Cerebellar cortex (tissue), 1 donor: ENCODE measurements around the gene SEZ6.

ENCODE experiments used
- DNase-seq: peaks from one replicate; pipeline ENCODE4 v3.0.0-alpha.2; 2015; ENCODE audit warnings: low spot score

Gene SEZ6

DNA sequence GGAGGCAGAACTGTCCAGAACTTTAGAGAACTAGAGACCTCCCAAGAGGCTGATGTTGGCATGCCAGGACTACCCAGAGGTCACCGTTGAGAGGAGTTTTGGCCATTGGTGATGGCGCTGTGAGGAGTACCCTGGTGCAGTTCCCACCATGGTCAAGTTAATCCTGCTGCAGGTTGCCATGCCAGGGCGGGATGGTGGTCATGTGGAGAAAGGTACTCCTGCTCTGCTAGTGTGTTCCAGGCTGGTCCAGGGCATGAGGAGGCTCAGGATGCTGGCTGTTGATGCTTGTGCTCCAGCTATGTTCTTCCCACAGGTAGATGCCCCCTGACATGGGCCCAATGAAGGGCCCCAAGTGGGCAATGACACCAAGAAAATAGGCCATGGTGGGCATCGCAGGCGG, 50.4 kb downstream of the SEZ6 start:
- no peak for DNase-seq

DNA sequence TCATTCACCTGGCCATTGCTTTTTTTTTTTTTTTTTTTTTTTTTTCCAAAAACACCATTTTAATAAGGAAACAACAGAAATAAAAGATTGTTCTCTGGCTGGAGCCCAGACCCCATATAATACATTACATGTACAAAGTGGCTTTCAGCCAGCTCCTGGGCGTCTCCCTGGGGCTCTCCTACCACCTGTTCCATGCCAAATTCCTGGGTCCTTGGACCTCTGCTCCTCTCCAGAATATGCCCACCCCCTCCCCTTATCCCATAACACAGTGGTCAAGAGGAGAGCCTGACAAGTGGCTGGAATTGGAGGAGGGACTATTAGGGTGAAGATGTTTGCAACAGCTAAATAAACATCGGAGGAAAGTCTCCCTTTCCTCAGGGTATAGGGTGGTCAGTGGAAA, 50.9 kb downstream of the SEZ6 start:
- no peak for DNase-seq

DNA sequence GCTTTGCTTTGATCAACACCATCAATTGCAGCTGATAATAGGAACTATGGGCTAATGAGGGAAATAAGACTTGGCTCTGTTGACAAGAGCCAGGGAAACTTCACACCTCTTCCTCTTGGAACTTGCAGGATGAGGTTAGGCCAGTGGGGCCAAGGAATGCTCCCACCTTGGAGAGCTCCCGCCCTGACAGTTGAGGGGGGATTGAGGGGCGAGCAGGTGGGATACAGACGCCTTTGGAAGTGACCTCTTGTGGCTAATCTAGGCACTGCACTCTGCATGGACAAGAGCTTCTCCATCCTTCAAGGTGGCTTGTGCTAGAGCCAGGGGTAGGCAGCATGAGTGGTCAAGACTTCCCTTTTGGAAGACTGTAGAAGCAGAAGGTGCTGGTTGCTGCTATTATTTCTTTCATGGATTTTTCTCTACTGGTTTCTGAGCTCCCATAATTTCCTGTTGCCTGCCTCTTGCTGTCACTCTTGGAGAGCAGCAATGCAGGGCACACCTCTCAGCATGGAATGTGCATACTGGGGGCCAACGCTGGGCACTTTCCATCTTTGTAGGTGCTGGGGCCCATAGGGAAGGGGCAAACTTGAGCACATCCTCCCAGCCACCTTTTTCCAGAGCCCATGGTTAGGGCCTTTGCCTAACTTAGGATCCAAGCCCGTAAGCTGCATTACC, 52.3 kb downstream of the SEZ6 start:
- peak; percentile 63 for DNase-seq

DNA sequence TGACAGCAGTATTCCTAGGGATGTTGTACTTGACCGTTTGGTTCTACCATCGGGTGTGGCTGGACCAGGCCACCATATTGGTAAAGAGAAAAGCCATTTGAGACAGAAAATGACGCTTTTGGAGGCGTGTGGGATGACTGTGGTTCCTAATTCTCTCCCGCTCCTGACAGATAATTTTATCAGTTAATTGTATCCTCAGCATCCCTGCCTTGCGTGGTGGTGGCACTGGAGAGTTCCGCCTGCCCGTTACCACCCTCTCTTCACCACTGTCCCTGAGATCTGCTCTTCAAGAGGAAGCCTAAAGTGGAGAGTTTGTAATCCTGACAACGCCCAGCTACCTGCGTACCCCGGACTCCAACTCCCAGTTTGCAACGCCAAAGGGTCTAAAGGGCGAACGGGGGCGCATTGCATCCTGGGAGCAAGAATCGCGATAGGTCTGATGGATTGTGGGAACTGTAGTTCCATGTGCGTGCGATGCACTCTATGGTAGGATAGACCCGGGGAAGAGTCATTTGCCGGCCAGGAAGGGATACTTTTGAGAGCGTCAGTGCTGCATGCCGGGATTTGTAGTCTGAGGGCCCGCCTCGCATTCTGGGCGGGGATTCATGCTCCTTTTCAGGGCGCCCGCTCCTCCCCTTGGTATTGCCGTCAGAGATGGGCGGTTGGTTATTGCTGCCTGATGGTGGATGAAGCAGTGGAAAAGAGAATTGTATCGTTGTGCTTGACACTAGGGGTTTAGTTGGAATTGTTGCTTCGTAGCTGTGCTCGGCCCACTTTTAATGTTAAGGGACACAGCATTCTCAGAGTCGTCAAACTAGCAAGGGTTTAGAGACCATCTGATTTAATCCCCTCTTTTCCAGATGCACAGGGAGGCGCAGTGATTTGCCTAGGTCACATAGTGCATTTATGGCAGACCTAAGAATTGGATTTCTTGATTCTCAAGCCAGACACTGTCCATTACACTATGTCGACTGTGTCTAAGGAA, 53.5 kb downstream of the SEZ6 start:
- DNase-seq = peak; percentile 100

DNA sequence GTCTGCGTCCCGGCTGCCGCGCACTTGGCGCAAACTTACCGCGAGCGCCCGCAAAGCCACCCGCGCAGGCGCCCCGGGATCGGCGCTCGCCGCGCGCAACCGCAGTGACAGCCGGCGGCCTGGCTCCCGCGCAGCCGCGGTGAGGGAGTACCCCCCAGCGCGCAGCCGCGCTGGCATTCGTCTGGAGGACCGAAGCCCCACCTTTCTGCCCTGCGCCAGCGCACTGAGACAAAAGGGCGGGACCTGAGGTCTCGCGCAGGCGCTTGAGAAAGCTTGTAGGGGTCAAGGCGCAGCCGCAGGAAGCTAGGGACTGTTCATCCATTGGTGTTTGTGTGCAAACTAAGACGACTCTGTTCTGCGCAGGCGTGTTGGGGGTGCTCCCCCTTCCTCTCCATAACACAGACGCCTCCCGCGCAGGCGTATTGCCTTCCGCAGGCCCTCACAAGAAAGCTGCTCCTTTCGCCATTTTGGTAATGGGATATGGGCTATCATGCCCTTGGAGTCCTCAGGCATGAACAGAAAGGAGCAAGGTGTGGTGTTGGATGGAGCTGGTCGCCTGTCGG, 54.3 kb downstream of the SEZ6 start, which contains the start of gene PHF12:
Gene PHF12 (minus strand): TSS at position 91 of the 563 bp plus-strand sequence. CDS start 558 bp downstream, outside the sequence.
- DNase-seq = peak; percentile 100

DNA sequence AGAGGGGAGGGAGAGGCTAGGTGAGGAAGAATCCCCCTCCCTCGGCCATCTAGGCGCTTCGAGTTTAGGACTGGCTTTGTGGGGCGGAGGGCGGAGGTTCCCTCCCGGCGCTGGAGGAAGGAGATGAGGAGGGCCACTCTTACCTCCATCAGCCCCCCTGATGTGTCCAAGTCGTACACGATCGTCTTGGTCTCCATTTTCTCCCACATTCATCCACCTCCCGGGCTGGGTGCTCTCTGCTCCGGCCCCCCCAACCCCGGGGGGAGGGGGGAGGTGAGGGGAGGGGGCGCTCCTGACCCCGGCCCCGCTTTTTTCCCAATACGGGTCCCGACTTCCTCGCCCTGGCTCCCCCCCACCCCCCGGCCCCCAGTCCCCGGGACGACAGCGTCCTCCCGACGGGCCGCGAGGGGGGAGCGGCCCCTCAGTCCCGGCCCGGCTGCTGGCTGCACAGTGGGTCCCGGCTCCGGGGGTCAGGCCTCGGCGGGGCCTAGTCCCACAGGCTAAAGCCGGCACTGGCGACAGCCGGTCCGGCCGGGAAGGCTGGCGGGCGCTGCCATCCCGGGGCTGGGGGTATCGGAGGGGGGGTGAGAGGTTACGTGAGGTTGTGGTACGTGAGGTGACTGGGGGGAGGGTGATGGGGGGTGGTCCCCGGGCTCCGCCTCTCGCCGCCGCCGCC, 54.9 kb downstream of the SEZ6 start:
- no peak for DNase-seq

DNA sequence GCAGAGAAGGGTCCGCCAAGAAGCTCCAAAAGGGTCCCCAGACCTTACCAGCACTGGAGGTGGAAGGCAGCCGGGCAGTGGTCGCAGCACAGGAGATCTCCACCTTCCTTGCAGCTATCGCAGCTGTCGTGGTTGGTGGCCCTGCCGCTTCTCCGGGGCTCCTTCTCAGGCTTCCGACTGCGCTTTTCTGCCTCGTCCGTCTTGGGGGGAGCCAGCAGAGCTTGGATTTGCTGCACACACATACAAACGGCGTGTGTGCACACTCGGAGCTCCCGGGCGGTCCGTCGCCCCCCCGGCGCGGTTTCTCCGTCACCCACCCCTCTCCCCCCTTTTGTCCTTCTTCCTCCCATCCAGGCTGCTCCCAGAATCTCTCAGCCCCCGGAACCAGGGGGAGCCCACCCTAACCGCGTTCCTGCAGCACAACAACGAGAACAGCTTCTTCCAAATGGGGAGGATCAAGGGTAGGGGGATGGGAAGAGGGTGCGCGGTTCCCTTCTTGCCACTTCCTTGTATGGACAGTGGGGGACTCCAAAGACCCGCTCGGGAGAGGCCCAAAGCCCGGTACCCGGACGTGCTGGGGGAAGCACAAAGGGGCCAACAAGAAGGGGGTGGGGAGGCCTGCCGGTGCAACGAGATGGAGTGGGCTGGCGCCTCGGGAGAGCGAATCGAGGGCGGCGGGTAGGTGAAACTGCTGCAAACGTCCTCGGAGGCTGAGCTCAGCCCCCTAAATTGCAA, 55.6 kb downstream of the SEZ6 start:
- DNase-seq = peak; percentile 42

DNA sequence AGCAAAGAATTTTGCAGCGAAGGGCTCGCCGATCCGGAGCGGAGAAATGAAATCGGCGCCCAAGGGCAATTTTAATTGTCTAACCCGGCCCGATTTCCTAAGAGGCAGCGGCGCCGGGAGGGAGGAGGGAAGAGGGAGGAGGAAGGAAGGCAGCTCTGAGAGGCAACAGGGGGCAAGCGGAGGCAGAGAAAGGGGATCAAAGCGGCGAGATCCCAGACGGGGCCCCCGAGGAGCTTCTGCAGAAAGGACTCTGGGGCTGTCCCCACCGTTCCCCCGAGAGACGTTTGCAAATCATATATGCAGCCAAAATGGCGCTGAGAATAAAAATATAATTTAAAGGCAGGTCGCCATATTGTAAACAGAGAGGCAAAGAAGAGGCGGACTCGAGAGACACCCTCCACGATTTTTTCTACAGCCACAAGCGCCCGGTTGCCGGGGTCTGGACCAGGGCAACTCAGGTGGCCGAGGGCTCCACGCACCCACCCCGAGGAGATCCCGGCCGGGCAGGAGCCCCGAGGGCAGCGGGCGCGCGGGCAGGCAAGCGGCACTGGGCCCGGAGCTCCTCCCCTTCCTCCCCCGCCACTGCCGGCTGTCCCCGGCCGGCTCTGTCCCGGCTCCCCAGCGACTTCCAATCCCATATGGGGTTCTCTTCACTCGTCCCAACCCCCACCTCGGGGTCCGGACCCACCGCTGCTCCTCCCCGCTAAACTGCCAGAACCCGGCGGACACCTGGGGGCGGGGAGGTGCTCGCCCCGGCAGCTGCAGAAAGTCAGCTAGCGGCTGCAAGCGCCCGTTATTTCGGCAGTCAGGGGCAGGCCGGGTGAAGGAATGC, 56.4 kb downstream of the SEZ6 start:
- DNase-seq = peak; percentile 59

DNA sequence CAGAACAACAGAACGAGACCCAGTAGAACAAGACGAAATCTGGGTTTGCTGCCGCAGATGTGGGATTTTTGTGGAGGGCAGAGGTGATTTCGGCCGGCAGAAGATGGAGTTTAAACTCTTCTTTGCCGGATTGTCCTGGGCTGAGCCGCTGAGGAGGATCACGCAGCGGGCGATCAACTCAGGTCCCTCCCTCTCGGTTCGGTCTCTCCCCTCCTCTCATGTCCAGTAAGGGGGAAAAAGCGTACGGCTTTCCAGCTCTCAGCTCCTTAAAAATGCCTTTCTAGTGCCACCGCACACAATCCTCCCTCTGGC, 57.0 kb downstream of the SEZ6 start:
- no peak for DNase-seq

DNA sequence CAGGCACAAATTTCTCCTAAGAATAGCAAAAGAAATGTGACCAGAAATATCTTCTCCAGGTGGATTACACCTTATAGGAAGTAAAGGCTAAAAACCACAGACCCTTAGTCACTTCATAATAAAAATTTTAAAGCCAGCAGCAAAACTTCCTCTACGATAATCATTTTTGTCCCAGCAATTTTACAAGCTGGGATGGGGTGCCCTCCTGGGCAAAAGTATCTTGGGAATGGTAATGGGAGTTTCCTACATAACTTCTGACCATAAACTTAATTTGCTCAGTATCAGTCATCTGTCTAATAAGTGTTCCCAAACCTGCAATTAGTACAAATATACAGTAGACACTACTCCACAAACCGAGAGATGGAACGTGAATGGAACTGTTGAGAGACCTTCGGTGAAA, 57.5 kb downstream of the SEZ6 start:
- no peak for DNase-seq

DNA sequence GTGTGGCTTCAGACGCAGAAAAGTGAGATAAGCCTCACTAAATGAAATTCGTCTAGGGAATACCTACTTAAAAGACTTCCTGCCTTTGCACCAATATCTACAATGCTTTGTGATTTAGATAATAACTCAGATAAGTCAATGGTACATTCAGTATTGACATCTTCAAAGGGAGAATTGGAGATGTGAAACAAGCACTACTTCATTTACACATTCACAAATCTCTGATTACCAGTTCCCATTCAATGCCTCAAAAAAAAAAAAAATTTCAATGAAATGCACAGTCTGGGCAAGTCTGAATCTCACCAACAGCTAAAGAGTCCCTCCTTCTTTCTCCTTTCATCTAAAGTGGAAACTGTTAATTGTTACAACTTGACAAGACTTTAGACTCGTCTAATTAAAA, 58.2 kb downstream of the SEZ6 start:
- no peak for DNase-seq

DNA sequence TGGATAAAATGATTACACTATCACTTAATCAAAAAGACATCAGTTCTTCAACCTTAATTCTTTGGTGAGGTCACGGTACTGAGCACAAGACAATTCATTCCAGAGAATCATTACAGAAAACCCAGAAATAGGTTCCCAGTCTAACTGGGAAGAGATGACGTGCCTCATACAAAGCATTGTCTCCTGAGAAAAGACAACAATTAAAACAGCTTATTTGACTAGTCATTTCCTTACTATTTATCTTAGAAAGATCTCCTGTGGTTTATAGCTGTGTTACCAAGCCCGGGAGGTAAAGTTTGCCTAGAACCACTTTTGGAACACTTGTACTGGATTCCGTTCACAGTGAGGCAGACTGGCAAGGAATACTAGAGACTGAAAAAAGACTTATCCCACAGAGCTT, 59.6 kb downstream of the SEZ6 start:
- no peak for DNase-seq

DNA sequence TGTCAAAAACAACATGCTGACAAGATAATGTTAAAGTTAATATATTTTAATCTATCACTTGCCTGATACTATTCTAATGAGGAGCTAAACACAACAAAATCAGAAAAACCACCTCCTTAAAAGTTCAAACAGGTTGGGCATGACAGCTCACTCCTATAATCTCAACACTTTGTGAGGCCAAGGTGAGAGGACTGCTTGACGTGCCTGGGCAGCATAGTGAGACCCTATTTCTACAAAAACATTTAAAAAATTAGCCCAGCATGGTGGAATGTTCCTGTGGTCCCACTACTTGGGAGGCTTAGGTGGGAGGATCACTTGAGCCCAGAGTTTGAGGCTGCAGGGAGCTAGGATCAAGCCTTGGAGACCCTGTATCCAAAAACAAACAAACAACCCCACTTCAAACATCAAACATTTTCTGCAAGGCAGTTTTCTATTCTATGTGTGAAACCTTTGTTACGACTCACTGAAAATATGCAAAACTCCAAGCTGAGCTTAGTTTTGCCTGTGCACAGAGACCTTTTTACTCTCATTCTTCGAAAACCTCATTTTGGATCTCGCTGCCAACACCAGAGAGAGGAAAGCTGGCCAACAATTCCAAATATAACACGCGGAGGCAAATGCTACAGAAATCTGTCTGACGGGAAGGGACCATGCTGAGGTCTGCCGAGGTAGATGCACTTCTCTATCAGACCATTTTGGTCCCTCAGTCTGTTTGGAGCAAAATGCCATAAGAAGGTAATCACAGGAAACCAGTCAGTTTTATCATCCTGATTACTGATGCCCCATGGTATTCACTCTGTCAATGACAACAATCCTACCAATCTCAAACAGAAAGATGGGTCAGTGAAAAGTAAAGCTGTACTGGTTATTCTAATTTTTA, 60.7 kb downstream of the SEZ6 start:
- peak; percentile 71 for DNase-seq

DNA sequence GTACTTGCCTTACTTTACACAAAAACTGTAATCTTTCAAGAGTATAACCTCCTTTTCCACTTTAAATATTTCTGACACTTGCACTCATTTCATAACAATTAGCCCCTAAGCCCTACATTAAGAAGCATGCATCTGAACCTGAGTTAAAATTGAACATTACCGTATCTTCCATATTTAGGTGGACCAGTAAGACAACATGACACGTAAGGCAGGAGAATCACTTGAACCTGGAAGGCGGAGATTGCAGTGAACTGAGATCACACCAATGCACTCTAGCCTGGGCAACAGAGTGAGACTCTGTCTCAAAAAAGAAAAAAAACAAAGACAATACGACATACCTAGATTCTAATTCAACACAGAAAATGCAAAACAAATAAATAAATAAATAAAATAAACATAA, 61.5 kb downstream of the SEZ6 start:
- DNase-seq = no peak

DNA sequence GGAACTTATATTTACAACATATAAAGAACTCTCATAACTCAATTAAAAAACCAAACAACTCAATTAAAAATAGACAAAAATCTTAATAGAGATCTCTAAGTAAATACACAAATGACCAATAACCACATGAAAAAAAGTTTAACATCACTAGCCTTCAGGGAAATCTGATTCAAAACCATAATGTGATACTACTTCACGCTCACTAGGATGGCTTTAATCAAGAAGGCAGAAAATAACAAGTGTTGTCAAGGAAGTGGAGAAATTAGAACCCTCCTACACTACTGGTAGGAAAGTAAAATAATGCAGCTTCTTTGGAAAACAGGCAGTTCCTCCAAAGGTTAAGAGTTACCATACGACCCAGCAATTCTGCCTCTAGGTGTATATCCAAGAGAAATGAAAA, 62.9 kb downstream of the SEZ6 start:
- DNase-seq = no peak

DNA sequence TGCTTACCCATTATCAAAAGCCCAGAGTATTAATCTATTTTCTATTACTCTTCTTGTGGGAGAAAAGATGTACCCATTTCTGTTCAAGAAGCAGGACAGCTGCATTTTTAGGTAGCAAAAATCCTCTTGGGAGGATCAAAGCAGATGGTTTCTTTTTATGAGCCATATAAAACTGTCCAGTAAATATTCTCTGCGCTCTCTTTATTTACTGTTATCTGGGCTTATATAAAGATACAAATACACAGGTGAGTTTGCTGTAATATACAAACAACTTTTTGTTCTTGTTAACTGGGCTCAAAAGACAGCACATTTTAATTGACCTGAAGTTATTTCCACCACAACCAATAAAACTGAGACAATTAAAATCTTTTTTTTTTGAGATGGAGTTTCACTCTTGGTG, 64.6 kb downstream of the SEZ6 start:
- no peak for DNase-seq

DNA sequence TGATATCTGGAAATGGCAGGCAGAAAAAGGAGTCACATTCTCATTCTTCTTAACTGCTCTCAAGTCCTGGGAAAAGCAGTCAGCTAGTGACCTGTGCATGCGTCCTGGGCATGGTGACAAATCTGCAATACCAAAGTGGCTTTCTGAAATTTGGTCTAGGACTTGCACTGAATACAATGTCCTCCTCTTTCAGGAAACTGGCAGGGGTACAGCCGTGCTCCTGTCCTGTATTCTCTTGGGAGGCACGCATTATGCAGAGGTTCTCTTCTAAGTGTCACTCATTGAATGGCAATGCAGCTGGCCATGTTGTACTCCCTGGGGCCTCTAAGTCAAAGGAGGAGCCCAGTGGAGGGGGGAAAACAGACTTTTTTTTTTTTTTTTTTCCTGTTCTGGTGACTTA, 65.2 kb downstream of the SEZ6 start:
- no peak for DNase-seq

DNA sequence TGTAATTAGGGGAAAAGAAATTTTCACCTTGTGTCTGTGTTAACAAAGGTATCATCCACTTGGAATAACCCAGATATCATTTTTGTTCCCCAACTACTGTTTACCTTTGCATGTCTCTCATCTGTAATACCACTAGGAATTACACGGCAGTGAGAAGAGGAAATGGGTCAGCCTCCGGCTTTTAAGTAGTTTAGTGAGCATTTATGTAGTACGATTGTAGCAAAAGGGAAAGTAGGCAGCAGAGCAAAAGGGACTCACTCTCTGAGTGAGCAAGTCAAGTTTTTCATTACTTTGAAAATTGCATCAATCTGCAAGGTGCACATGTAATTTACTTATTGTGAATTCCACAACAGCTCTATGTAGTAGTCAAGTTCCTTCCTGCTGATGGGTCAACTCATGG, 65.7 kb downstream of the SEZ6 start:
- DNase-seq = no peak

DNA sequence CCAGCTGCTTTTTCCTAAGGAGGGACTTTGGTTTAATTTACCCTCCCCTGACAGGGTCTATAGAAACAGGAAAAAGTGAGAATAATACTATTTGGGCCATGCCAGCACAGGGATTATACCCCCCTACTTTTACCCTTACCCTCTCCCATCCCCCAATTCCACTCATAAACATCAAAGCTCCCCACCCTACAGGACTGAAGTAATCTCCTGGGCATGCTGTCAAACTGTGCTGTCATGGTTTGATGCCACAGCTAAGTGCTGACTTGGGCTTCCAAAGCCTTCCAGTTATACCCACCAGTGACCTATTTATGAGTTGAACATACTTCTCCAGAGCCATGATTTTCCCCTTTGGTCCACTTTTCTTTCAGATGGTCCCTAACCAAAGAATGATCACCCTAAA, 67.3 kb downstream of the SEZ6 start:
- DNase-seq = no peak
